Heart left ventricle (tissue), 16 donors: ENCODE measurements around the gene LAMA4. TPM values are rescaled to one million over a fixed set of nuclear protein-coding genes. Genes with fewer than 3 reads are reported as not detected.

Source experiments
- ATAC-seq, 4 donors: fragments of 200-7000 bp; cut with Tn5 transposase; one replicate each; pipeline ENCODE4 v1.9.1; 2020 to 2022; ENCODE audit warnings: moderate library complexity in 4 of 4, mild to moderate bottlenecking in 3 of 4, moderate number of reproducible peaks in 1 of 4
- DNase-seq, 5 donors: peaks; one replicate each; pipeline ENCODE4 v3.0.0-alpha.2; 2020
- H3K27ac ChIP-seq, 12 donors: fragments of 200-600 bp; sonication (generic) in 4 of 12; one replicate each; pipeline versions ENCODE4 v1.5.0 to v1.8.0; 2016 to 2022; ENCODE audit warnings: mild to moderate bottlenecking in 2 of 12
- H3K27me3 ChIP-seq, 9 donors: fragments of 200-600 bp; sonication (generic) in 2 of 9; one replicate each; pipeline versions ENCODE4 v1.5.1 to v1.8.0; 2016 to 2022; ENCODE audit warnings: mild to moderate bottlenecking in 3 of 9
- H3K36me3 ChIP-seq, 9 donors: fragments of 200-600 bp; sonication (generic) in 2 of 9; one replicate each; pipeline versions ENCODE4 v1.5.0 to v1.8.0; 2018 to 2022; ENCODE audit warnings: mild to moderate bottlenecking in 2 of 9
- H3K4me1 ChIP-seq, 12 donors: fragments of 200-600 bp; sonication (generic) in 4 of 12; one replicate each; pipeline versions ENCODE4 v1.5.0 to v1.8.0; 2016 to 2022; ENCODE audit warnings: mild to moderate bottlenecking in 3 of 12
- H3K4me3 ChIP-seq, 12 donors: fragments of 200-600 bp; sonication (generic) in 4 of 12; one replicate each; pipeline versions ENCODE4 v1.5.0 to v1.8.0; 2017 to 2022; ENCODE audit warnings: mild to moderate bottlenecking in 9 of 12, moderate library complexity in 4 of 12
- H3K9me3 ChIP-seq, 12 donors: fragments of 200-600 bp; sonication (generic) in 4 of 12; one replicate each; pipeline versions ENCODE4 v1.5.0 to v1.8.0; 2016 to 2022; ENCODE audit warnings: mild to moderate bottlenecking in 1 of 12
- CTCF ChIP-seq, 12 donors: fragments of 200-600 bp; sonication (generic) in 4 of 12; IDR thresholded peaks; one replicate each; pipeline versions ENCODE4 v1.5.0 to v1.8.0; 2018 to 2022; ENCODE audit warnings: antibody characterized with exemption in 12 of 12, mild to moderate bottlenecking in 5 of 12
- POLR2A ChIP-seq, 2 donors: fragments of 450-650 bp; IDR thresholded peaks; one replicate each; pipeline ENCODE4 v1.6.1; 2017; ENCODE audit warnings: antibody characterized with exemption in 2 of 2, mild to moderate bottlenecking in 2 of 2, moderate library complexity in 2 of 2
- WGBS, 4 donors: extraction: QIAGEN DNeasy Blood & Tissue Kit in 2 of 4; methylation state at CpG; one replicate each; pipeline versions ENCODE4 v1.1.5 to v1.1.7; 2013 to 2018; 5-methylcytosine and 5-hydroxymethylcytosine counted together
- intact Hi-C, 10 donors: fragments of 100-400 bp; cut with DNase I; formaldehyde crosslinking; loops; one replicate each; pipeline versions ENCODE4 v1.11.1 to v1.14.2; 2022
- polyA plus RNA-seq, 2 donors: library from polyadenylated mRNA; stranded (reverse); fragments of 200-250 nt; gene quantifications; one replicate each; pipeline ENCODE4 v1.2.3, GENCODE V29; 2013
- total RNA-seq, 9 donors: library from RNA; depleted of rRNA in 2 of 9; stranded (reverse); fragments of >200 nt in 2 of 9; fragmentation: NEBNext Ultra II Directional in 3 of 9; extraction: Animal tissue kit (Norgen Biotek cat#: 25700) in 3 of 9; gene quantifications; one replicate each; pipeline versions ENCODE4 v1.1.0 to v1.2.4, GENCODE V29; 2016 to 2023
- donor health status: ischemic (EF 13 %, LVEDD 7.1; RV severe dilation, severe dysfunction).
- donor health status: healthy with polysubstance abuse.
- donor health status: DM: no; HTN: yes; CAD: no.
- donor health status: DM: no; HTN: no; CAD: no.
- donor health status: ischemic (EF 25% LVEDD 6.9; RV normal size, moderate dysfunction).
- donor health status: ischemic (EF 25% LVEDD 5.7; RV mildly dilated, moderate dysfunction).
- donor health status: healthy.
- donor health status: DM: yes; HTN: yes; CAD: no.
- donor health status: ischemic (EF 35%, LVEDD 5.7; RV mildly dilated, moderate dysfunction).
- donor health status: nonischemic (EF 11% LVEDD 7.7; RV severe dilation, severe dysfunction).
- donor health status: DM: yes; HTN: yes; CAD: no.
- donor health status: PGD.
- donor health status: ischemic (EF 29% LVEDD 5.4; RV normal size, mild dysfunction).
- donor health status: nonischemic (EF 23%, LVEDD 6.1; RV moderate dilation, normal function).

Gene LAMA4
- total and polyA plus RNA-seq, 11 donors: 23.8 to 132 (median 56.9) TPM

DNA sequence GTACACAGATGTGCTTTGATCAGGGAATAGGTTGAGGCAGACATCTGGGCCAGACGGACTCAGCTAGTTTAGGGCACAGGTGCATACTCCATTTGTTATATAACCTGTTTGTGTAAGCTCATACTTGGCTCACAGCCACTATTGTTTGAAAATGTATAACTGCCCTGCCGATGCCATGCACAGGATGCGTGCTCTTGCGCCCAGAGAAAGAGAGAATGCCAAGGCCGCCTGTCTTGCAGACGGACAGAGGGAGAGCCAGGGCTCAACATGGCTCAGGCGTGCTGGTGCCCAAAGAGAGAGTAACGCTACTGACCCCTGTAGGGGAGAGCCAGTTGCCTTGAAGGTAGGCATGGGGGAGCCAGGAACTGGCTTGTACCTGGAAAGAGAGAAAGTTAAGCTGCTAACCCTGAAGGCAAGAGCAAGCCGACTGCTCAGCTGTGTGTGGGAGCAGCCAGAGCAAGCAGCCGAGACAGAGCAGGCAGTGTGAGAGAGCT, 109.2 kb downstream of the LAMA4 start:
- Histone ChIP-seq H3K27me3 (no peaks in the 10 kb centered on the region), H3K4me1 (peaks cover 0 to 9% (median 0%) of the 10 kb centered on the region in 12 donors), H3K9me3 (no peaks in the 10 kb centered on the region), H3K27ac (no peak overlapping the region), H3K4me3 (no peak overlapping the region), H3K36me3 (peaks cover 0 to 99% (median 91%) of the 10 kb centered on the region in 9 donors)
- no peak for TF ChIP-seq CTCF (IDR thresholded peaks at IDR 0.05)
- no peak for TF ChIP-seq POLR2A (IDR thresholded peaks at IDR 0.05)
- 82 to 93% (median 85%) methylated on average over 10 of the region's 10 CpGs for WGBS, 4 donors
- peak in 2 of 4 donors; percentile 6 to 14 for ATAC-seq
- DNase-seq: no peak
- intact Hi-C loops: loop anchor here in 1 of 10 donors (10.0 kb wide), 1 partner anchor 70 kb away; no protein-coding TSS in a partner anchor

DNA sequence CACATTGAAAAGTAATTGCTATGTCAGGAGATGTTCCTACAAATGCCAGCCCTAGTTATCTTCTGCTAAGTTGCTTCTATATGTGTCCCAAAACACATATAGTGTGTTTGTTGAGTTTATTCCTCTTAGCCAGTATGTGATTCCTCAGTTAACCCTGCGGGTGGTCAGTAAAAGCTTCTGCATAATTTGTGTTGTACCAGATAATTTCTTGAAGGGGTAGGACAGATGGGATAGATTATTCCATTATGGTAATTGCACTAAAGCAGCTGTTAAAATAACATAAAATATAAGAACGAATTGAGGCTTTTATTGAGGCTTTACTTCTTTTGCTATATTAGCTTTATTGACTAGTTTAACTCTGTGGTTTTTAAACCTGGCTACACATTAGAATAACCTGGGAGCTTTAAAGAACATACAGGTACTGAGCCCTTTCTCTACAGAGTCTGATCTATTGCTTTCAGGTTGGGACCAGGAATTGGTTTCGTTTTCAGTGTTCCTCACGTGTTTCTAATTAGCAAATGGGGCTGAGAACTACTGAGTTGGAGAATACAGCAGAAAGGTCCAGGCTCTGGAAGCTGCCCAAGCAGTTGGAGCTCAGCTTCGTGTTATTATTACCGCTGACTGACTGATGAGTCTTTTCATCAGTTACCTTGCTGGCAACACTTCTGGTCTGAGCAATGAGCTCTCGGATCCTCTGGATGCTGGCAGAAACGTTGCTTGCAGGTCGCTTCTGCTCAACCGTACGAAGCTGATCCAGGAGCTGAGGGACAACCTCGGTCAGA, 110.0 kb downstream of the LAMA4 start:
- Histone ChIP-seq H3K9me3 (no peaks in the 10 kb centered on the region), H3K27me3 (no peaks in the 10 kb centered on the region), H3K27ac (no peak overlapping the region), H3K36me3 (peaks cover 0 to 100% (median 94%) of the 10 kb centered on the region in 9 donors), H3K4me1 (peaks cover 0 to 7% (median under 1%) of the 10 kb centered on the region in 12 donors), H3K4me3 (no peak overlapping the region)
- ATAC-seq (no peak), DNase-seq (no peak)
- no peak for TF ChIP-seq POLR2A (IDR thresholded peaks at IDR 0.05)
- TF ChIP-seq CTCF (IDR thresholded peaks at IDR 0.05): no peak
- intact Hi-C loops: loop anchor here in 1 of 10 donors (10.0 kb wide), 1 partner anchor 70 kb away; no protein-coding TSS in a partner anchor
- WGBS, 4 donors: 88 to 92% (median 90%) methylated on average over 12 of the region's 12 CpGs

- no peak for DNase-seq
- intact Hi-C loops: loop anchor here in 1 of 10 donors (10.0 kb wide), 1 partner anchor 67 kb away; no protein-coding TSS in a partner anchor
- H3K9me3 ChIP-seq: no peaks in the 10 kb centered on the region
- 75 to 92% (median 88%) methylated on average over 2 of the region's 2 CpGs for WGBS, 4 donors
- H3K27ac ChIP-seq: no peak overlapping the region
- no peak overlapping the region for H3K4me3 ChIP-seq
- peaks cover 0 to 100% (median 99%) of the 10 kb centered on the region in 9 donors for H3K36me3 ChIP-seq
- peaks cover 0 to 10% (median 0%) of the 10 kb centered on the region in 12 donors for H3K4me1 ChIP-seq
- no peaks in the 10 kb centered on the region for H3K27me3 ChIP-seq
- ATAC-seq: no peak
- no peak for TF ChIP-seq CTCF (IDR thresholded peaks at IDR 0.05)
- no peak for TF ChIP-seq POLR2A (IDR thresholded peaks at IDR 0.05)
These were observed 112.7 kb downstream of the LAMA4 start for GRCh38 chr6:112141707-112142106.

GRCh38 chr6:112139052-112139451, 115.3 kb downstream of the LAMA4 start:
- Histone ChIP-seq H3K9me3 (no peaks in the 10 kb centered on the region), H3K27ac (peak overlapping the region in 3 of 12 donors; percentile 8 to 36 (median 14)), H3K4me3 (no peak overlapping the region), H3K36me3 (peaks cover 0 to 100% (median 96%) of the 10 kb centered on the region in 9 donors), H3K27me3 (no peaks in the 10 kb centered on the region), H3K4me1 (peaks cover 0 to 10% (median 0%) of the 10 kb centered on the region in 12 donors)
- intact Hi-C loops: no loop called here
- DNase-seq (no peak), ATAC-seq (peak in 3 of 4 donors; percentile 39 to 75 (median 41))
- WGBS, 4 donors: 36 to 51% (median 49%) methylated on average over 8 of the region's 8 CpGs
- TF ChIP-seq CTCF (IDR thresholded peaks at IDR 0.05): no peak
- no peak for TF ChIP-seq POLR2A (IDR thresholded peaks at IDR 0.05)
